ENCODE data around the gene PRICKLE2. TPM values are rescaled to one million over a fixed set of nuclear protein-coding genes. Genes with fewer than 3 reads are reported as not detected.

Gene PRICKLE2
- total RNA-seq, 1 experiment from 2014 or later, result 1.9 TPM

DNA sequence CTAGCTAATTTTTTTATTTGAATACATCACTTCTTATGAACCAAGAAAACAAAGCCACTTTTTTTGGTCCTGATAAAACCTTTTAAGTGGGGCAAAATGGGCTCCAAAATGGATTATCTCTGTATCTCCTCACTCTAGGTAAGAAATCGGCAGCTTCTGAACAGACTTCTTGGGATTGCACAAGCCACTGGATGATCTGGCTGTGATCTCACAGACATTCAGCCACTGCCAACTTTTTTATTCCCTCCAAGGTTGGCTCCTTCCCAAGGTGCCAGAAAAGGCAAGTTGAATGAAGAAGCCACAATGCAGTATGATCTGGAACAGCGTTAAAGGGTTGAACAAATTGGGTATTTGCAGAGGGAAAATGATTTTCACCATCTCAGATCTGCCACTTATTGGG is 73.2 kb downstream of the PRICKLE2 start:
- Mint-ChIP-seq H3K27me3 (ENCODE audit: unreplicated experiment) (no peaks in the 10 kb centered on the region), H3K36me3 (ENCODE audit: insufficient read depth, unreplicated experiment) (no peaks in the 10 kb centered on the region), H3K4me3 (ENCODE audit: low read depth, unreplicated experiment) (no peak overlapping the region), H3K9me3 (ENCODE audit: low read depth, unreplicated experiment) (no peaks in the 10 kb centered on the region), H3K27ac (ENCODE audit: unreplicated experiment) (no peak overlapping the region), H3K4me1 (ENCODE audit: low read depth, unreplicated experiment) (peaks cover 10% of the 10 kb centered on the region)
- BruUV-seq (replicated peaks), result no TSS peak
- CTCF ChIA-PET, result no interaction called here
- DNase-seq, result no peak
- TF ChIP-seq CTCF (IDR thresholded peaks at IDR 0.05; ENCODE audit: unreplicated experiment), result no peak
- intact Hi-C loops (cut with micrococcal nuclease; ENCODE audit: unreplicated experiment), result no loop called here

GRCh38 chr3:64151342-64151871 is 73.9 kb downstream of the PRICKLE2 start:
- intact Hi-C loops (cut with micrococcal nuclease; ENCODE audit: unreplicated experiment), result no loop called here
- H3K4me3 Mint-ChIP-seq (ENCODE audit: low read depth, unreplicated experiment), result no peak overlapping the region
- peak overlapping the region; percentile 39 for H3K27ac Mint-ChIP-seq (ENCODE audit: unreplicated experiment)
- TF ChIP-seq CTCF (IDR thresholded peaks at IDR 0.05; ENCODE audit: unreplicated experiment), result no peak
- H3K27me3 Mint-ChIP-seq (ENCODE audit: unreplicated experiment), result no peaks in the 10 kb centered on the region
- no peaks in the 10 kb centered on the region for H3K9me3 Mint-ChIP-seq (ENCODE audit: low read depth, unreplicated experiment)
- peaks cover 6% of the 10 kb centered on the region for H3K4me1 Mint-ChIP-seq (ENCODE audit: low read depth, unreplicated experiment)
- DNase-seq, result no peak
- CTCF ChIA-PET, result no interaction called here
- no TSS peak for BruUV-seq (replicated peaks)
- H3K36me3 Mint-ChIP-seq (ENCODE audit: insufficient read depth, unreplicated experiment), result no peaks in the 10 kb centered on the region

GRCh38 chr3:64150623-64151207 is 74.6 kb downstream of the PRICKLE2 start:
- H3K4me3 Mint-ChIP-seq (ENCODE audit: low read depth, unreplicated experiment), result no peak overlapping the region
- no peaks in the 10 kb centered on the region for H3K9me3 Mint-ChIP-seq (ENCODE audit: low read depth, unreplicated experiment)
- BruUV-seq (replicated peaks), result no TSS peak
- peak overlapping the region; percentile 39 for H3K27ac Mint-ChIP-seq (ENCODE audit: unreplicated experiment)
- no peak for TF ChIP-seq CTCF (IDR thresholded peaks at IDR 0.05; ENCODE audit: unreplicated experiment)
- no peaks in the 10 kb centered on the region for H3K27me3 Mint-ChIP-seq (ENCODE audit: unreplicated experiment)
- H3K36me3 Mint-ChIP-seq (ENCODE audit: insufficient read depth, unreplicated experiment), result no peaks in the 10 kb centered on the region
- H3K4me1 Mint-ChIP-seq (ENCODE audit: low read depth, unreplicated experiment), result peaks cover 6% of the 10 kb centered on the region
- DNase-seq, result peak; percentile 44
- intact Hi-C loops (cut with micrococcal nuclease; ENCODE audit: unreplicated experiment), result no loop called here
- CTCF ChIA-PET, result interaction anchor here (0.6 kb wide), 1 partner anchor 214 kb away, joined by 5 read pairs; no protein-coding TSS in a partner anchor

DNA sequence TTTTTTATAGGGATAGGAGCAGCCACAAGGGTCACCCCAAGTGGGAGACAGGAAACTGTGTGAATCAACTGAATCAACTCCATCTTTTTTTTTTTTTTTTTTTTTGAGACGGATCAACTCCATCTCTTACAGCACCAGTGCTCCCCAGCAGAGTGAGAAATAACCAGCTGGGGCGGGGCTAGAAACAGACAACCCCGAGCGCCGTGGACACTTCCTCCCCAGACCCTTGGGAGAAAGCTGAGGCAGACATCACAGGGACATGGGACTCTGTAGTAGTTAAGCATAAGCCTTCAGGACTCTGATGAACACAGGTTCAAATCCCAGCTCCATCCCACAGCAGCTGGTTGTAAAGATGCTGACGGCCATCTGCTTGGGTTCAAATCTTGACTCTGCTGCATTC is 75.4 kb downstream of the PRICKLE2 start:
- CTCF ChIA-PET, result interaction anchor here (0.7 kb wide), 3 partner anchors 14 to 136 kb away, joined by 4 to 8 read pairs (median 4); no protein-coding TSS in a partner anchor
- Mint-ChIP-seq H3K4me3 (ENCODE audit: low read depth, unreplicated experiment) (no peak overlapping the region), H3K36me3 (ENCODE audit: insufficient read depth, unreplicated experiment) (no peaks in the 10 kb centered on the region)

More for the DNA sequence above, 75.4 kb downstream of the PRICKLE2 start:
- DNase-seq, result no peak
- Mint-ChIP-seq H3K27me3 (ENCODE audit: unreplicated experiment) (no peaks in the 10 kb centered on the region), H3K9me3 (ENCODE audit: low read depth, unreplicated experiment) (no peaks in the 10 kb centered on the region), H3K27ac (ENCODE audit: unreplicated experiment) (no peak overlapping the region), H3K4me1 (ENCODE audit: low read depth, unreplicated experiment) (peaks cover 6% of the 10 kb centered on the region)
- intact Hi-C loops (cut with micrococcal nuclease; ENCODE audit: unreplicated experiment), result no loop called here
- BruUV-seq (replicated peaks), result no TSS peak
- no peak for TF ChIP-seq CTCF (IDR thresholded peaks at IDR 0.05; ENCODE audit: unreplicated experiment)

Measured in Calu3 (cell line).